Stimulated activated naive CD4-positive, alpha-beta T cell (primary cell): Measurements from ENCODE around the gene TTC28.

Experiments
- DNase-seq, 6 experiments: peaks; one replicate each; lab custom pipeline; 2025; lab: John Stamatoyannopoulos, UW

TTC28 gene

GRCh38 chr22:27961680-27962079 is 718.0 kb downstream of the TTC28 start:
- DNase-seq: no peak

GRCh38 chr22:27961182-27961581 is 718.5 kb downstream of the TTC28 start:
- no peak for DNase-seq

- no peak for DNase-seq
Measured at GRCh38 chr22:27959335-27960090, 720.1 kb downstream of the TTC28 start.

DNA sequence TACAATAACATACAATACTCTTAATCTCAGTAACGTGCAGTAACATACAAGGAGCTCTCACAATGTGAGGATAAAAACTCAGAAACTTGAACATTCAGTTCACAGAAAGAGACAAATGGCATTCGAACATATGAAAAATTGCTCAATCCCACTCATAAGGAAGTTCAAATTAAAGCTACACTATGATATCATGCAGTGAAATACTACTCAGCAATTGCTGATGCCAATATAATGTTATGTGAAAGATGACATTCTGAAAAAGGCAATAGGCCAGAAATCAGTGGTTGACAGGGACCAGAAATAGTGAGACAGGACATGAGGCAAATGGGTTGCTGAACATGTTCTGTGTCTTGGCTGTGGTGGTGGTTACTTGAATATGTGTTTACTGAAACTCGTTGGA is 726.9 kb downstream of the TTC28 start:
- no peak for DNase-seq

- DNase-seq: no peak
Measured at GRCh38 chr22:27952091-27952490, 727.5 kb downstream of the TTC28 start.

- no peak for DNase-seq
Measured at GRCh38 chr22:27949421-27949820, 730.2 kb downstream of the TTC28 start.

DNA sequence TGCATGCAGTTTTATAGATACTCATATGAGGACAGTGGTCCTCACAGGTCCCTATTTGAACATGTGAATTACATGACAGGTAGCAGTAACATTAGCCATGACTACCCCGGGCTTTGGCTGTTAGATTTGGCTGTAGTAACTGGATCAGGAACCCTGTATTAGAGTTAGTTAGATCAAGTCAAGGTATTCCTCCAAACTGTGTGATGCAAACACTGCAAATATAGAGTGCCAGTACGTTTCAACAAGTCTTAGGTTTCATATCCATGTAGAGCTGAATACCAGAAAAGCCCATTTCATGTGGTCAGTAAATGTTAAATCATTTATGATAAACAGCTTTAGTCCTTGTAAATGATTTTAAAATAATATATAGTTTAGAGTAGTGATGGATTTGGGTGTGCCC is 731.1 kb downstream of the TTC28 start:
- no peak for DNase-seq

DNA sequence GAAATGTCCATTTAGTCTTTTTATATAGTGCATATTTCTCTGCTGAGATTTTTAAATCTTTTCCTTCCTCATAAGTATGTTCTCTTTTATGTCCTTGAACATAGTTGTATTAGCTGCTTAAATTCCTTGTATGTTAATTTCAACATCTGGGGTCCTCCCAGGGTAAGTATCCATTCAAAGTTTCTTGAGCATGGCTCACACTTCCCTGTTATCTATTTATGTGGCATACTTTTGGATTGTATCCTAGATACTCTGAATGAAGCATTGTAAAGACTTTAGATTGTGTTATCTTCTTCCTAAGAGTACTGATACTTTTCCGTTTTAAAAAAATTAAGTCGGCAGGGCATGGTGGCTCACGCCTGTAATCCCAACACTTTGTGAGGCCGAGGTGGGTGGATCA is 732.2 kb downstream of the TTC28 start:
- DNase-seq: no peak

GRCh38 chr22:27941143-27941542 is 738.5 kb downstream of the TTC28 start:
- DNase-seq: no peak

GRCh38 chr22:27937453-27937852 is 742.2 kb downstream of the TTC28 start:
- no peak for DNase-seq

GRCh38 chr22:27935897-27936296 is 743.7 kb downstream of the TTC28 start:
- DNase-seq: no peak

GRCh38 chr22:27934069-27934468 is 745.6 kb downstream of the TTC28 start:
- DNase-seq: no peak

DNA sequence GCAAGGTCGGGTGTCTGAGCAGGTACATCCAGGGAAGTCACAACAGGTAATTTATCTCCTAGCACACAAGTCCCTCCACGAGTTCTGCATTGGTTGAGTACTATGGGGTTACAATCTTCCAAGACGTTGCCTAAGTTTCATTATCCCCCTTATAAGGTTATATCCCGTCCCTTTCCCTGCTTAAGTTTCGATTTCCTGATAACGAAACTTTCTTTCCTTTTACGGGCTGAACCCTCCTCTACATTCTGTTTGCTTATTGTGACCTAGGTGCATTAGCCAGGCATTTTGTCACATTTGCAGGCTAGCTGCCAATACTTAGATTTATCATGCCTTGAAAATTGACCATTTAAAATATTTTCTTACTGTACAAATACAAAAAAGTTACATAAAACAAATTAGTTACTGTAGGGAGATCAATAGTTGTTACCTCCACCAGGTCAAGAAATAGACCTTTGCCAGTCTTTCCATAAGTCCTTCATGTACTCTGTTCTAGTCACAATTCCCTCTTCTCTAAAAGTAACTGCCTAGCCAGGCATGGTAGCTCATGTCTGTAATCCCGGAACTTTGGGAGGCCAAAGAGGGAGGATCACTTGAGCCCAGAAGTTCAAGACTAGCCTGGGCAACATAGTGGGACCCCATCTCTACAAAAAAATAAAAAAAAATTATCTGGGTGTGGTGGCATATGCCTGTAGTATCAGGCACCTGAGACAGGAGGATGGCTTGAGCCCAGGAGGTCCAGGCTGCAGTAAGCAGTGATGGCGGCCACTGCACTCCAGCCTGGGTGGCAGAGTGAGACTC is 746.3 kb downstream of the TTC28 start:
- DNase-seq: no peak

- no peak for DNase-seq
Measured at GRCh38 chr22:27930331-27931060, 749.1 kb downstream of the TTC28 start.
